ENCODE results near the gene NDUFV3.

The NDUFV3 gene

DNA sequence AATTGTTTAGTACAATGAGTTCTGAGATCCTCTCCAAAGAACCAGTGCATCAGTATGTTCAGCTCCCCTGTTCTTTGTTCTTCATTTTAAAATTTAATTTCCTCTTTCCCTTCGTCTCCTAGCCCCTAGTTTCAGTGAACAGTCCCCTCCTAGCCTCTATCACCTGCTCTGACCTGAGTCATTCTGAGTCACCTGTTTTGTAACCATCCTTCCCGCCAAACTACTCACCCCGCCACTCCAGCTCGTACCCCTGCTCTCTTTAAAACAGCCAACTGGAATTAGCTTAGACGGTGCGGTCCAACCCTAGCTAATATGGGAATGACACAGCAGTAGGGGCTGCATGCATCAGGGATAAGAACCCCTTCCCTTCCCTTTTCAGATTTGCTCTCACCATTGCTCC, 49.1 kb downstream of the NDUFV3 start:
- Histone ChIP-seq H3K36me3 (ENCODE audit: control insufficient read depth in 2 of 2, insufficient read depth in 1 of 2, low read length in 2 of 2) (no peaks in the 10 kb centered on the region), H3K9me3 (ENCODE audit: control insufficient read depth, insufficient read depth, low read depth, low read length) (no peaks in the 10 kb centered on the region), H3K27ac (ENCODE audit: extremely low read depth, low read depth, low read length) (no peak overlapping the region), H3K4me3 (ENCODE audit: low read depth, low read length) (no peak overlapping the region), H3K4me1 (ENCODE audit: control insufficient read depth, insufficient read depth, low read length) (no peaks in the 10 kb centered on the region)
- POLR2A ChIA-PET = no interaction called here
- CTCF ChIA-PET = no interaction called here
- TF ChIP-seq ZNF221 (tag by site-specific recombination; IDR thresholded peaks at IDR 0.05; ENCODE audit: borderline replicate concordance) (no peak), ZFP41 (tag by site-specific recombination; IDR thresholded peaks at IDR 0.05; ENCODE audit: borderline replicate concordance) (no peak), ZFHX2 (tag by site-specific recombination; conservative IDR thresholded peaks at IDR 0.05) (no peak), ZNF621 (tag by site-specific recombination; IDR thresholded peaks at IDR 0.05) (no peak), ZNF391 (tag by site-specific recombination; IDR thresholded peaks at IDR 0.05; ENCODE audit: borderline replicate concordance, low read depth) (no peak), KLF9 (tag by site-specific recombination; IDR thresholded peaks at IDR 0.05; ENCODE audit: low read depth) (no peak), ZNF473 (tag by site-specific recombination; IDR thresholded peaks at IDR 0.05) (no peak), ZNF302 (tag by site-specific recombination; IDR thresholded peaks at IDR 0.05; ENCODE audit: low read depth) (no peak), GLIS1 (tag by site-specific recombination; IDR thresholded peaks at IDR 0.05) (no peak), ZNF274 (IDR thresholded peaks at IDR 0.05; ENCODE audit: low read length) (no peak), ZNF274 (tag by site-specific recombination; IDR thresholded peaks at IDR 0.05; ENCODE audit: borderline replicate concordance) (no peak), ZNF140 (tag by site-specific recombination; IDR thresholded peaks at IDR 0.05) (no peak), ZNF37A (tag by site-specific recombination; IDR thresholded peaks at IDR 0.05) (no peak), IKZF3 (tag by site-specific recombination; IDR thresholded peaks at IDR 0.05) (no peak)
- TF ChIP-seq, protein P1, sequence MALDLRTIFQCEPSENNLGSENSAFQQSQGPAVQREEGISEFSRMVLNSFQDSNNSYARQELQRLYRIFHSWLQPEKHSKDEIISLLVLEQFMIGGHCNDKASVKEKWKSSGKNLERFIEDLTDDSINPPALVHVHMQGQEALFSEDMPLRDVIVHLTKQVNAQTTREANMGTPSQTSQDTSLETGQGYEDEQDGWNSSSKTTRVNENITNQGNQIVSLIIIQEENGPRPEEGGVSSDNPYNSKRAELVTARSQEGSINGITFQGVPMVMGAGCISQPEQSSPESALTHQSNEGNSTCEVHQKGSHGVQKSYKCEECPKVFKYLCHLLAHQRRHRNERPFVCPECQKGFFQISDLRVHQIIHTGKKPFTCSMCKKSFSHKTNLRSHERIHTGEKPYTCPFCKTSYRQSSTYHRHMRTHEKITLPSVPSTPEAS (tag by site-specific recombination; IDR thresholded peaks at IDR 0.05) = no peak
- TF ChIP-seq, protein P2, sequence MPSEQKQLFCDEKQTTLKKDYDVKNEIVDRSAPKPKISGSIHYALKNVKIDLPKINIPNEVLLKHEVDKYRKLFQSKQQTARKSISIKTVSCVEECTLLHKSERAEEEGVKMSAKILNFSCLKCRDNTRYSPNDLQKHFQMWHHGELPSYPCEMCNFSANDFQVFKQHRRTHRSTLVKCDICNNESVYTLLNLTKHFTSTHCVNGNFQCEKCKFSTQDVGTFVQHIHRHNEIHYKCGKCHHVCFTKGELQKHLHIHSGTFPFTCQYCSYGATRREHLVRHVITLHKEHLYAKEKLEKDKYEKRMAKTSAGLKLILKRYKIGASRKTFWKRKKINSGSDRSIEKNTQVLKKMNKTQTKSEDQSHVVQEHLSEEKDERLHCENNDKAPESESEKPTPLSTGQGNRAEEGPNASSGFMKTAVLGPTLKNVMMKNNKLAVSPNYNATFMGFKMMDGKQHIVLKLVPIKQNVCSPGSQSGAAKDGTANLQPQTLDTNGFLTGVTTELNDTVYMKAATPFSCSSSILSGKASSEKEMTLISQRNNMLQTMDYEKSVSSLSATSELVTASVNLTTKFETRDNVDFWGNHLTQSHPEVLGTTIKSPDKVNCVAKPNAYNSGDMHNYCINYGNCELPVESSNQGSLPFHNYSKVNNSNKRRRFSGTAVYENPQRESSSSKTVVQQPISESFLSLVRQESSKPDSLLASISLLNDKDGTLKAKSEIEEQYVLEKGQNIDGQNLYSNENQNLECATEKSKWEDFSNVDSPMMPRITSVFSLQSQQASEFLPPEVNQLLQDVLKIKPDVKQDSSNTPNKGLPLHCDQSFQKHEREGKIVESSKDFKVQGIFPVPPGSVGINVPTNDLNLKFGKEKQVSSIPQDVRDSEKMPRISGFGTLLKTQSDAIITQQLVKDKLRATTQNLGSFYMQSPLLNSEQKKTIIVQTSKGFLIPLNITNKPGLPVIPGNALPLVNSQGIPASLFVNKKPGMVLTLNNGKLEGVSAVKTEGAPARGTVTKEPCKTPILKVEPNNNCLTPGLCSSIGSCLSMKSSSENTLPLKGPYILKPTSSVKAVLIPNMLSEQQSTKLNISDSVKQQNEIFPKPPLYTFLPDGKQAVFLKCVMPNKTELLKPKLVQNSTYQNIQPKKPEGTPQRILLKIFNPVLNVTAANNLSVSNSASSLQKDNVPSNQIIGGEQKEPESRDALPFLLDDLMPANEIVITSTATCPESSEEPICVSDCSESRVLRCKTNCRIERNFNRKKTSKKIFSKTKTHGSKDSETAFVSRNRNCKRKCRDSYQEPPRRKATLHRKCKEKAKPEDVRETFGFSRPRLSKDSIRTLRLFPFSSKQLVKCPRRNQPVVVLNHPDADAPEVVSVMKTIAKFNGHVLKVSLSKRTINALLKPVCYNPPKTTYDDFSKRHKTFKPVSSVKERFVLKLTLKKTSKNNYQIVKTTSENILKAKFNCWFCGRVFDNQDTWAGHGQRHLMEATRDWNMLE (tag by site-specific recombination; conservative IDR thresholded peaks at IDR 0.05; ENCODE audit: low read depth) = no peak
- TF ChIP-seq, protein P3, sequence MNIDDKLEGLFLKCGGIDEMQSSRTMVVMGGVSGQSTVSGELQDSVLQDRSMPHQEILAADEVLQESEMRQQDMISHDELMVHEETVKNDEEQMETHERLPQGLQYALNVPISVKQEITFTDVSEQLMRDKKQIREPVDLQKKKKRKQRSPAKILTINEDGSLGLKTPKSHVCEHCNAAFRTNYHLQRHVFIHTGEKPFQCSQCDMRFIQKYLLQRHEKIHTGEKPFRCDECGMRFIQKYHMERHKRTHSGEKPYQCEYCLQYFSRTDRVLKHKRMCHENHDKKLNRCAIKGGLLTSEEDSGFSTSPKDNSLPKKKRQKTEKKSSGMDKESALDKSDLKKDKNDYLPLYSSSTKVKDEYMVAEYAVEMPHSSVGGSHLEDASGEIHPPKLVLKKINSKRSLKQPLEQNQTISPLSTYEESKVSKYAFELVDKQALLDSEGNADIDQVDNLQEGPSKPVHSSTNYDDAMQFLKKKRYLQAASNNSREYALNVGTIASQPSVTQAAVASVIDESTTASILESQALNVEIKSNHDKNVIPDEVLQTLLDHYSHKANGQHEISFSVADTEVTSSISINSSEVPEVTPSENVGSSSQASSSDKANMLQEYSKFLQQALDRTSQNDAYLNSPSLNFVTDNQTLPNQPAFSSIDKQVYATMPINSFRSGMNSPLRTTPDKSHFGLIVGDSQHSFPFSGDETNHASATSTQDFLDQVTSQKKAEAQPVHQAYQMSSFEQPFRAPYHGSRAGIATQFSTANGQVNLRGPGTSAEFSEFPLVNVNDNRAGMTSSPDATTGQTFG (tag by site-specific recombination; IDR thresholded peaks at IDR 0.05; ENCODE audit: borderline replicate concordance) = no peak
- TF ChIP-seq, protein P4, sequence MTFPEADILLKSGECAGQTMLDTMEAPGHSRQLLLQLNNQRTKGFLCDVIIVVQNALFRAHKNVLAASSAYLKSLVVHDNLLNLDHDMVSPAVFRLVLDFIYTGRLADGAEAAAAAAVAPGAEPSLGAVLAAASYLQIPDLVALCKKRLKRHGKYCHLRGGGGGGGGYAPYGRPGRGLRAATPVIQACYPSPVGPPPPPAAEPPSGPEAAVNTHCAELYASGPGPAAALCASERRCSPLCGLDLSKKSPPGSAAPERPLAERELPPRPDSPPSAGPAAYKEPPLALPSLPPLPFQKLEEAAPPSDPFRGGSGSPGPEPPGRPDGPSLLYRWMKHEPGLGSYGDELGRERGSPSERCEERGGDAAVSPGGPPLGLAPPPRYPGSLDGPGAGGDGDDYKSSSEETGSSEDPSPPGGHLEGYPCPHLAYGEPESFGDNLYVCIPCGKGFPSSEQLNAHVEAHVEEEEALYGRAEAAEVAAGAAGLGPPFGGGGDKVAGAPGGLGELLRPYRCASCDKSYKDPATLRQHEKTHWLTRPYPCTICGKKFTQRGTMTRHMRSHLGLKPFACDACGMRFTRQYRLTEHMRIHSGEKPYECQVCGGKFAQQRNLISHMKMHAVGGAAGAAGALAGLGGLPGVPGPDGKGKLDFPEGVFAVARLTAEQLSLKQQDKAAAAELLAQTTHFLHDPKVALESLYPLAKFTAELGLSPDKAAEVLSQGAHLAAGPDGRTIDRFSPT (tag by site-specific recombination; IDR thresholded peaks at IDR 0.05) = no peak
- TF ChIP-seq, protein P5, sequence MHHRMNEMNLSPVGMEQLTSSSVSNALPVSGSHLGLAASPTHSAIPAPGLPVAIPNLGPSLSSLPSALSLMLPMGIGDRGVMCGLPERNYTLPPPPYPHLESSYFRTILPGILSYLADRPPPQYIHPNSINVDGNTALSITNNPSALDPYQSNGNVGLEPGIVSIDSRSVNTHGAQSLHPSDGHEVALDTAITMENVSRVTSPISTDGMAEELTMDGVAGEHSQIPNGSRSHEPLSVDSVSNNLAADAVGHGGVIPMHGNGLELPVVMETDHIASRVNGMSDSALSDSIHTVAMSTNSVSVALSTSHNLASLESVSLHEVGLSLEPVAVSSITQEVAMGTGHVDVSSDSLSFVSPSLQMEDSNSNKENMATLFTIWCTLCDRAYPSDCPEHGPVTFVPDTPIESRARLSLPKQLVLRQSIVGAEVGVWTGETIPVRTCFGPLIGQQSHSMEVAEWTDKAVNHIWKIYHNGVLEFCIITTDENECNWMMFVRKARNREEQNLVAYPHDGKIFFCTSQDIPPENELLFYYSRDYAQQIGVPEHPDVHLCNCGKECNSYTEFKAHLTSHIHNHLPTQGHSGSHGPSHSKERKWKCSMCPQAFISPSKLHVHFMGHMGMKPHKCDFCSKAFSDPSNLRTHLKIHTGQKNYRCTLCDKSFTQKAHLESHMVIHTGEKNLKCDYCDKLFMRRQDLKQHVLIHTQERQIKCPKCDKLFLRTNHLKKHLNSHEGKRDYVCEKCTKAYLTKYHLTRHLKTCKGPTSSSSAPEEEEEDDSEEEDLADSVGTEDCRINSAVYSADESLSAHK (tag by site-specific recombination; IDR thresholded peaks at IDR 0.05) = no peak
- TF ChIP-seq, protein P6, sequence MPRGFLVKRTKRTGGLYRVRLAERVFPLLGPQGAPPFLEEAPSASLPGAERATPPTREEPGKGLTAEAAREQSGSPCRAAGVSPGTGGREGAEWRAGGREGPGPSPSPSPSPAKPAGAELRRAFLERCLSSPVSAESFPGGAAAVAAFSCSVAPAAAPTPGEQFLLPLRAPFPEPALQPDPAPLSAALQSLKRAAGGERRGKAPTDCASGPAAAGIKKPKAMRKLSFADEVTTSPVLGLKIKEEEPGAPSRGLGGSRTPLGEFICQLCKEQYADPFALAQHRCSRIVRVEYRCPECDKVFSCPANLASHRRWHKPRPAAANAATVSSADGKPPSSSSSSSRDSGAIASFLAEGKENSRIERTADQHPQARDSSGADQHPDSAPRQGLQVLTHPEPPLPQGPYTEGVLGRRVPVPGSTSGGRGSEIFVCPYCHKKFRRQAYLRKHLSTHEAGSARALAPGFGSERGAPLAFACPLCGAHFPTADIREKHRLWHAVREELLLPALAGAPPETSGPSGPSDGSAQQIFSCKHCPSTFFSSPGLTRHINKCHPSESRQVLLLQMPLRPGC (tag by site-specific recombination; IDR thresholded peaks at IDR 0.05) = no peak
- TF ChIP-seq, protein P7, sequence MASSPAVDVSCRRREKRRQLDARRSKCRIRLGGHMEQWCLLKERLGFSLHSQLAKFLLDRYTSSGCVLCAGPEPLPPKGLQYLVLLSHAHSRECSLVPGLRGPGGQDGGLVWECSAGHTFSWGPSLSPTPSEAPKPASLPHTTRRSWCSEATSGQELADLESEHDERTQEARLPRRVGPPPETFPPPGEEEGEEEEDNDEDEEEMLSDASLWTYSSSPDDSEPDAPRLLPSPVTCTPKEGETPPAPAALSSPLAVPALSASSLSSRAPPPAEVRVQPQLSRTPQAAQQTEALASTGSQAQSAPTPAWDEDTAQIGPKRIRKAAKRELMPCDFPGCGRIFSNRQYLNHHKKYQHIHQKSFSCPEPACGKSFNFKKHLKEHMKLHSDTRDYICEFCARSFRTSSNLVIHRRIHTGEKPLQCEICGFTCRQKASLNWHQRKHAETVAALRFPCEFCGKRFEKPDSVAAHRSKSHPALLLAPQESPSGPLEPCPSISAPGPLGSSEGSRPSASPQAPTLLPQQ (tag by site-specific recombination; IDR thresholded peaks at IDR 0.05) = no peak
